Measurements from ENCODE around the gene SHC3. TPM values are rescaled to one million over a fixed set of nuclear protein-coding genes. Genes with fewer than 3 reads are reported as not detected.
A peak's percentile ranks its signal among the peaks of the same experiment; 100 is the strongest.

The SHC3 gene
- total RNA-seq, 1 donor from 2014 or later, result 0.59 TPM

GRCh38 chr9:89077519-89077918 lies 101.1 kb downstream of the SHC3 start:
- ATAC-seq, result no peak
- intact Hi-C loops (cut with micrococcal nuclease), result no loop called here
- DNase-seq, result no peak

DNA sequence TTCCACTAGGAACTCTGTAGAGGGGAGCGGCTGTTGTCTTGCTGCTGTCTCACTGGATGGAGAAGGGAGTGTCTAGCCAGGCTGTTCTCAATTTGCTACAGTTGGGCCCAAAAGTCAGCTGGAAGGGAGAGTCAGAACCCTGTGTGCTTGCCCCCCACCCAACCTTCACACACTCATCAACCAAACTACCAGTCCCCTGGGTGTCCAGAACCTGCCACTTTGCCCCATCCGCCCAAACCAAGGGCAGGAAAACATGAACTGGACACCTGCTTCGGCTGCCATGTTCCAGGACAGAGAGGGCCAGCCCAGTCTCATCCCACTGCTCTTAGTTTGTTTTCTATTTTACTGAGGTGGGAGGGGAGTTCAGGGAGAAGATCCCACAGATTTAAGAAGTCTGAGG lies 105.2 kb downstream of the SHC3 start:
- DNase-seq (no peak), ATAC-seq (no peak)
- intact Hi-C loops (cut with micrococcal nuclease), result no loop called here

DNA sequence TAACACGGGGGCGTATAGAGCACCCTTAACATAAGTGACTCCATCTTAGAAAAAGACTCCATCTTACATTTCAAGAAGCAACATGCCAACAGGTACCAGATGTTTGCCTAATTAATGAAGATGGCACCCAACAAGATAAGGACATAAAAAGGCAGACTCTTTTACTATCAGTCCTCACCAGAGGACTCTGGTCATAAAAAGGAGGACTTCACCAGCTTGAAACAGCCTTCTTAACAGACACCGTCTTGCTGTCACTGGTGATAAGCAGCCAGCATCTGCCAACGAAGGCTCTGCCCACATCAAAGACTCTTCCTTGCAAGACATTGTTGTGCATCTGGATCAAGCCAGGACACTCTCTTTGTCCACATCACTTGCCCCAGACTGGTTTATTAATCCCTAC lies 107.0 kb downstream of the SHC3 start:
- DNase-seq (no peak), ATAC-seq (no peak)
- intact Hi-C loops (cut with micrococcal nuclease), result no loop called here

DNA sequence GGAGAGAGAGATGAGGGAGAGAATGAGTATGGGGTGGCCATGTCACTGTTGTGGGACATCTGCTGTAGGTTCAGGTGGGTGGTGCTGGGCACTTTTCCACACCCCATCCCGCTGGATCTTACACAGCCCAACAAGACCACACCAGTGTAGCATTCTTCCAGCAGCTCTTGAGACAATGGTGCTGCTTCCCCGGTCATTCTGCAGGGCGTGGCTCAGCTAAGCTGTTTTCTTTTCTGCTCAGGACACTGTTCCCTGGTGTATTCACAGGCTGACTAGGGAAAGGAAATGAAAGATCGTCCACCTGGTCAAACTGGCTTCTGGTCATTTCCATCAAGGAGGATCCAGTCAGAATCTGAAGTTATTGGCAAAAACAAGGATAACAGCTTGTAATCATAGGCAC lies 111.8 kb downstream of the SHC3 start:
- intact Hi-C loops (cut with micrococcal nuclease), result no loop called here
- ATAC-seq (no peak), DNase-seq (no peak)

DNA sequence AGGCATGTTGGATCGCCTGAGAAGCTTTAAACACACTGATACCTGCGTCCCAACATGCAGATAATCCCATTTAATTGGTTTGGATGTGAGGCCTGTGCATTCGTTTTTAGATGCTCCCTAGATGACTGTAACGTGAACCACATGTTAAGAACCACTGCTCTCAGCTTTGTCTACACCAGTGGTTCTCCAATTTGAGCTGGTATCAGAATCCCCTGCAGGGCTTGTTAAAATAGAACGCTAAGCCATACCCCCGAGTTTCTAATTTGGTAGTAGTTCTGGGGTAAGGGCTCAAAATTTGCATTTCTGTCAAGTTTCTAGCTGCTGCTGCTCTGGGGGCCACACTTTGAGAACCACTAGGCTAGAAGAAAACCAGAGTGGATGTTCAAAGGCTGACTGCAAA lies 112.7 kb downstream of the SHC3 start:
- no peak for DNase-seq
- ATAC-seq, result no peak
- intact Hi-C loops (cut with micrococcal nuclease), result no loop called here

- intact Hi-C loops (cut with micrococcal nuclease), result no loop called here
- ATAC-seq, result no peak
- DNase-seq, result no peak
These were observed 117.8 kb downstream of the SHC3 start for GRCh38 chr9:89060790-89061189.

GRCh38 chr9:89059925-89060506 lies 118.6 kb downstream of the SHC3 start:
- ATAC-seq (no peak), DNase-seq (no peak)
- intact Hi-C loops (cut with micrococcal nuclease), result no loop called here

DNA sequence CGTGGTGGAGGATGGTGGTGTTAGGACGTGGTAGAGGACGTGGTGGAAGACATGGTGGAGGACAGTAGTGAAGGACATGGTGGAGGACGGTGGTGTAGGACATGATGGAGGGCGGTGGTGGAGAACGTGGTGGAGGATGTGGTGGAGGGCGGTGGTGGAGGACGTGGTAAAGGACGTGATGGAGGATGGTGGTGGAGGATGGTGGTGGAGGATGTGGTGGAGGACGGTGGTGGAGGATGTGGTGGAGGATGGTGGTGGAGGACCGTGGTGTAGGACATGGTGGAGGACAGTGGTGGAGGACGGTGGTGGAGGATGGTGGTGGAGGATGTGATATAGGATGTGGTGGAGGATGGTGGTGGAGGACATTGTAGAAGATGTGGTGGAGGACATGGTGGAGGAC lies 119.7 kb downstream of the SHC3 start:
- intact Hi-C loops (cut with micrococcal nuclease), result no loop called here
- DNase-seq (no peak), ATAC-seq (no peak)

- ATAC-seq (no peak), DNase-seq (no peak)
- intact Hi-C loops (cut with micrococcal nuclease), result no loop called here
These were observed 123.6 kb downstream of the SHC3 start for GRCh38 chr9:89054865-89055495.

GRCh38 chr9:89053301-89053700 lies 125.3 kb downstream of the SHC3 start:
- ATAC-seq, result no peak
- intact Hi-C loops (cut with micrococcal nuclease), result no loop called here
- no peak for DNase-seq

- intact Hi-C loops (cut with micrococcal nuclease), result no loop called here
- DNase-seq (peak; percentile 43), ATAC-seq (peak; percentile 91)
These were observed 126.0 kb downstream of the SHC3 start for GRCh38 chr9:89052470-89053097.

GRCh38 chr9:89051421-89052025 lies 127.1 kb downstream of the SHC3 start:
- ATAC-seq, result no peak
- intact Hi-C loops (cut with micrococcal nuclease), result no loop called here
- no peak for DNase-seq

GRCh38 chr9:89049646-89050045 lies 129.0 kb downstream of the SHC3 start:
- no peak for DNase-seq
- intact Hi-C loops (cut with micrococcal nuclease), result no loop called here
- ATAC-seq, result no peak

GRCh38 chr9:89048616-89049015 lies 130.0 kb downstream of the SHC3 start:
- DNase-seq (no peak), ATAC-seq (no peak)
- intact Hi-C loops (cut with micrococcal nuclease), result no loop called here

DNA sequence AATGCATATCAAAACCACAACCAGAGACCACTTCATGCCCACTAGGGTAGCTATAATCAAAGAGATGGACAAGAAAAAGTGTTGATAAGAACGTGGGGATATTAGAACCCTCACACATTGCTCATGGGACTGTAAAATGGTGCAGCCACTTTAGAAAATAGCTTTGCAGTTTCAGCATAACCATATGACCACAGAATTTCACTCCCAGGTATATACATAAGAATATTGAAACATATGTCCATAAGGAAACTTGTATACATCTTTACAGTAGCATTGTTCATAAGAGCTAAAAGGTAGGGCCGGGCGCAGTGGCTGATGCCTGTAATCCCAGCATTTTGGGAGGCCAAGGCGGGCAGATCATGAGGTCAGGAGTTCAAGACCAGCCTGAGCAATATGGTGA lies 131.0 kb downstream of the SHC3 start:
- intact Hi-C loops (cut with micrococcal nuclease), result no loop called here
- ATAC-seq (no peak), DNase-seq (no peak)

- intact Hi-C loops (cut with micrococcal nuclease), result no loop called here
- ATAC-seq, result peak; percentile 92
- DNase-seq, result no peak
These were observed 131.8 kb downstream of the SHC3 start for GRCh38 chr9:89046832-89047231.

- DNase-seq (no peak), ATAC-seq (no peak)
- intact Hi-C loops (cut with micrococcal nuclease), result no loop called here
These were observed 133.7 kb downstream of the SHC3 start for GRCh38 chr9:89044881-89045280.

- DNase-seq, result no peak
- ATAC-seq, result no peak
- intact Hi-C loops (cut with micrococcal nuclease), result no loop called here
These were observed 134.5 kb downstream of the SHC3 start for GRCh38 chr9:89044104-89044503.

DNA sequence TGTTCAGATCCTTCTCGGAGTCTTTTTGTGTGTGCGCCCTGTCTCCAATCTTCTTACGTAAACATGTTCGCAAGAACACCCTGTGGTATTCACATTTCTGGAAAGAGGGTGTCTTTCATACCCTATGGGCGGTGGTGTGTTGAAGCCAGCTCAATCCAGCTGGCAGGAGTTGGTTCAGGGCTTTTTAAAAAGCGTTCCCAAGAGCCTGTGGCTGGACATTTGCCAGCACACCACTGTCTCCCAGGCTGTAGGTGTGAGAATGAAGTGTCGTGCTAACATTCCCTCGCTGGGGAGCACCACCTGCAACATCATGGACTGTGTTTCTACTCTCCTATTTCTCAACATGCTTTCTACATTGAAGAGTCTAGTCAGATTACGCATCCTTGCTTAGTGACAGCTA lies 135.6 kb downstream of the SHC3 start:
- intact Hi-C loops (cut with micrococcal nuclease), result no loop called here
- DNase-seq (no peak), ATAC-seq (no peak)

GRCh38 chr9:89039664-89040063 lies 139.0 kb downstream of the SHC3 start:
- intact Hi-C loops (cut with micrococcal nuclease), result no loop called here
- ATAC-seq (no peak), DNase-seq (no peak)

DNA sequence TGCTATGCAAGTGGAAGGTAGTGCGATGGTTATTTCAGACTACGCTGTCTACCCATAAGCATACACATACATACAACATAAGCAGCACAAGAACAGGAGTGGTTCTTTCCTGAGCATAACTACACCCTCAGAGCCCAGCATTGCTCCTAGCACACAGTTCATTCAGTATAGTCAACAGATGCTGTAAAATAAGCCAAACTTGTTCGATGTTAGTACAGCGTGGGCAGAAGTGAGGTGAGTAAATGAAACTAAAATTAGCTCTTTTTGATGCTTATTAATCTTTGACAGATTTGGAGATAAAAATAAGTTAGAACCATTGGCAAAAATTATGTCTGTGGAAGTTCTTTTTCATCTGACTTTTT lies 139.5 kb downstream of the SHC3 start:
- ATAC-seq, result no peak

More for the DNA sequence above, 139.5 kb downstream of the SHC3 start:
- intact Hi-C loops (cut with micrococcal nuclease), result no loop called here
- DNase-seq, result no peak
